ENCODE results near the gene CPS1. TPM values are rescaled to one million over a fixed set of nuclear protein-coding genes. Genes with fewer than 3 reads are reported as not detected.

The CPS1 gene
- total RNA-seq, 1 donor from 2014 or later, result 2.9 TPM

- DNase-seq (ENCODE audit: low spot score), result no peak
- intact Hi-C loops (cut with DNase I), result loop anchor here (5.0 kb wide), 1 partner anchor 377 kb away; no protein-coding TSS in a partner anchor
Observed at GRCh38 chr2:210660751-210661150, 104.4 kb downstream of the CPS1 start.

GRCh38 chr2:210662560-210662959 lies 106.2 kb downstream of the CPS1 start:
- intact Hi-C loops (cut with DNase I), result loop anchor here (5.0 kb wide), 1 partner anchor 375 kb away; no protein-coding TSS in a partner anchor
- DNase-seq (ENCODE audit: low spot score), result no peak

GRCh38 chr2:210663631-210664089 lies 107.3 kb downstream of the CPS1 start:
- intact Hi-C loops (cut with DNase I), result loop anchor here (5.0 kb wide), 1 partner anchor 374 kb away; no protein-coding TSS in a partner anchor

GRCh38 chr2:210667711-210668110 lies 111.3 kb downstream of the CPS1 start:
- DNase-seq (ENCODE audit: low spot score), result no peak
- intact Hi-C loops (cut with DNase I), result no loop called here

More at GRCh38 chr2:210663631-210664089, 107.3 kb downstream of the CPS1 start:
- DNase-seq (ENCODE audit: low spot score), result no peak

- intact Hi-C loops (cut with DNase I), result no loop called here
- no peak for DNase-seq (ENCODE audit: low spot score)
Observed at GRCh38 chr2:210671065-210671464, 114.7 kb downstream of the CPS1 start.

GRCh38 chr2:210673117-210673516 lies 116.7 kb downstream of the CPS1 start:
- intact Hi-C loops (cut with DNase I), result no loop called here
- DNase-seq (ENCODE audit: low spot score), result no peak

GRCh38 chr2:210676067-210676466 lies 119.7 kb downstream of the CPS1 start:
- intact Hi-C loops (cut with DNase I), result no loop called here
- no peak for DNase-seq (ENCODE audit: low spot score)

- DNase-seq (ENCODE audit: low spot score), result no peak
- intact Hi-C loops (cut with DNase I), result no loop called here
Observed at GRCh38 chr2:210681491-210681890, 125.1 kb downstream of the CPS1 start.

- intact Hi-C loops (cut with DNase I), result no loop called here
- DNase-seq (ENCODE audit: low spot score), result no peak
Observed at GRCh38 chr2:210686401-210686800, 130.0 kb downstream of the CPS1 start.

GRCh38 chr2:210687786-210688470 lies 131.5 kb downstream of the CPS1 start:
- DNase-seq (ENCODE audit: low spot score), result no peak
- intact Hi-C loops (cut with DNase I), result no loop called here

GRCh38 chr2:210707900-210708299 lies 151.5 kb downstream of the CPS1 start:
- intact Hi-C loops (cut with DNase I), result loop anchor here (5.0 kb wide), 1 partner anchor 204 kb away; no protein-coding TSS in a partner anchor
- no peak for DNase-seq (ENCODE audit: low spot score)

GRCh38 chr2:210713122-210713521 lies 156.7 kb downstream of the CPS1 start:
- intact Hi-C loops (cut with DNase I), result no loop called here
- no peak for DNase-seq (ENCODE audit: low spot score)

- intact Hi-C loops (cut with DNase I), result no loop called here
- no peak for DNase-seq (ENCODE audit: low spot score)
Observed at GRCh38 chr2:210715560-210716082, 159.2 kb downstream of the CPS1 start.

GRCh38 chr2:210718503-210718902 lies 162.1 kb downstream of the CPS1 start:
- intact Hi-C loops (cut with DNase I), result no loop called here
- DNase-seq (ENCODE audit: low spot score), result no peak

GRCh38 chr2:210722092-210722491 lies 165.7 kb downstream of the CPS1 start:
- intact Hi-C loops (cut with DNase I), result no loop called here
- DNase-seq (ENCODE audit: low spot score), result no peak

- no peak for DNase-seq (ENCODE audit: low spot score)
- intact Hi-C loops (cut with DNase I), result no loop called here
Observed at GRCh38 chr2:210727549-210727948, 171.2 kb downstream of the CPS1 start.

Other genes with a start within 250 kb of the CPS1 start
- gene MYL1, start 241.4 kb upstream of the CPS1 start, total RNA-seq, result 17.5 TPM
- gene LANCL1, start 79.8 kb upstream of the CPS1 start, total RNA-seq, result 50.8 TPM

Data from cardiac septum (tissue), 1 donor.